ENCODE data around the gene RNASE8. TPM values are rescaled to one million over a fixed set of nuclear protein-coding genes. Genes with fewer than 3 reads are reported as not detected.

RNASE8 gene
- polyA plus RNA-seq, 3 donors from 2014 or later: not detected

DNA sequence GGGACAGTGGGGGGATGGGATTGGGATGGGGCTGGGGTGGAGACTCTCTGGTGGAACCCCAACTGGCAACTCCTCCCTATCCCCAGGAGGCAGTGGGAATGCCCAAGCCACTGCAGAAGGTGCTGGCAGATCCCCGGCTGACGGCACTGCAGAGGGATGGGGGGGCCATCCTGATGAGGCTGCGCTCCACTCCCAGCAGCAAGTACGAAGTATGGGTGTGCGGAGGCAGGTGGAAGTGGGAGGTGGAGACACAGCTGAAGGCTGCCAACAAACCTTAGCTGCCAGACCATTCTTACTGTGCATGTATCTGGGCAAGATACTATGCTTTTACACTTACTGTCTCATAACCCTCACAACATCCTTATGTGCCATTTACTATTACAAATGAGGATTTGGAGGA lies 20.7 kb downstream of the RNASE8 start:
- H3K4me1 Mint-ChIP-seq: no peaks in the 10 kb centered on the region
- peaks cover under 1 to 8% (median 3%) of the 10 kb centered on the region in 3 donors for H3K27me3 Mint-ChIP-seq (ENCODE audit: low read depth in 3 of 3)
- H3K36me3 Mint-ChIP-seq: no peaks in the 10 kb centered on the region
- DNase-seq: no peak
- no peak overlapping the region for H3K27ac Mint-ChIP-seq
- H3K4me3 Mint-ChIP-seq: no peak overlapping the region
- H3K9me3 Mint-ChIP-seq: no peaks in the 10 kb centered on the region

DNA sequence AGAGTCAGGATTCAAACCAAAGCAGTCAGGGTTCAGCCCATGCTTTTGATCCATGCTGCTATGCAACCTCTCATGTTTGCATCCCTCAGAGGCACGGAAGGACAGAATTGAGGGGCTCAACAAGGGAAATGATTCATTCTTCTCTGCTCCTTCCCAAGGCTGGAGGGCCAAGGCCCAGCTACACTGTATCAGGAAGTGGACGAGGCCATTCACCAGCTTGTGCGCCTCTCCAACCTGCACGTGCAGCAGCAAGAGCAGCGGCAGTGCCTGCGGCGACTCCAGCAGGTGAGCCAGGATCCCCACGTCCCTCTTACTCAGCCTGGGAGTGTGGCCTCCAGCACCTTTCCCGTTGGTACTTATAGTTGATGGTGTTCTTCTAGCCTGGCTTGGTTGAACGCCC lies 21.1 kb downstream of the RNASE8 start:
- Mint-ChIP-seq H3K27ac (no peak overlapping the region), H3K4me1 (no peaks in the 10 kb centered on the region), H3K36me3 (no peaks in the 10 kb centered on the region), H3K27me3 (ENCODE audit: low read depth in 3 of 3) (peaks cover 0 to 4% (median 2%) of the 10 kb centered on the region in 3 donors), H3K9me3 (no peaks in the 10 kb centered on the region), H3K4me3 (no peak overlapping the region)
- no peak for DNase-seq

DNA sequence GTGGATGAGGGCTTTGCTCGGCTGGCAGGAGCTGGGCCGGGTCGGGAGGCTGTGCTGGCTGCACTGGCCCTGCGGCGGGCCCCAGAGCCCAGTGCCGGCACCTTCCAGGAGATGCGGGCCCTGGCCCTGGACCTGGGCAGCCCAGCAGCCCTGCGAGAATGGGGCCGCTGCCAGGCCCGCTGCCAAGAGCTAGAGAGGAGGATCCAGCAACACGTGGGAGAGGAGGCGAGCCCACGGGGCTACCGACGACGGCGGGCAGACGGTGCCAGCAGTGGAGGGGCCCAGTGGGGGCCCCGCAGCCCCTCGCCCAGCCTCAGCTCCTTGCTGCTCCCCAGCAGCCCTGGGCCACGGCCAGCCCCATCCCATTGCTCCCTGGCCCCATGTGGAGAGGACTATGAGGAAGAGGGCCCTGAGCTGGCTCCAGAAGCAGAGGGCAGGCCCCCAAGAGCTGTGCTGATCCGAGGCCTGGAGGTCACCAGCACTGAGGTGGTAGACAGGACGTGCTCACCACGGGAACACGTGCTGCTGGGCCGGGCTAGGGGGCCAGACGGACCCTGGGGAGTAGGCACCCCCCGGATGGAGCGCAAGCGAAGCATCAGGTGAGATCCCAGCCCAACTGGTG lies 24.0 kb downstream of the RNASE8 start:
- no peaks in the 10 kb centered on the region for H3K36me3 Mint-ChIP-seq
- no peak for DNase-seq
- H3K27ac Mint-ChIP-seq: no peak overlapping the region
- H3K9me3 Mint-ChIP-seq: no peaks in the 10 kb centered on the region
- H3K27me3 Mint-ChIP-seq (ENCODE audit: low read depth in 3 of 3): peaks cover 3 to 9% (median 4%) of the 10 kb centered on the region in 3 donors
- H3K4me3 Mint-ChIP-seq: no peak overlapping the region
- H3K4me1 Mint-ChIP-seq: peaks cover 4 to 8% of the 10 kb centered on the region in 2 donors

DNA sequence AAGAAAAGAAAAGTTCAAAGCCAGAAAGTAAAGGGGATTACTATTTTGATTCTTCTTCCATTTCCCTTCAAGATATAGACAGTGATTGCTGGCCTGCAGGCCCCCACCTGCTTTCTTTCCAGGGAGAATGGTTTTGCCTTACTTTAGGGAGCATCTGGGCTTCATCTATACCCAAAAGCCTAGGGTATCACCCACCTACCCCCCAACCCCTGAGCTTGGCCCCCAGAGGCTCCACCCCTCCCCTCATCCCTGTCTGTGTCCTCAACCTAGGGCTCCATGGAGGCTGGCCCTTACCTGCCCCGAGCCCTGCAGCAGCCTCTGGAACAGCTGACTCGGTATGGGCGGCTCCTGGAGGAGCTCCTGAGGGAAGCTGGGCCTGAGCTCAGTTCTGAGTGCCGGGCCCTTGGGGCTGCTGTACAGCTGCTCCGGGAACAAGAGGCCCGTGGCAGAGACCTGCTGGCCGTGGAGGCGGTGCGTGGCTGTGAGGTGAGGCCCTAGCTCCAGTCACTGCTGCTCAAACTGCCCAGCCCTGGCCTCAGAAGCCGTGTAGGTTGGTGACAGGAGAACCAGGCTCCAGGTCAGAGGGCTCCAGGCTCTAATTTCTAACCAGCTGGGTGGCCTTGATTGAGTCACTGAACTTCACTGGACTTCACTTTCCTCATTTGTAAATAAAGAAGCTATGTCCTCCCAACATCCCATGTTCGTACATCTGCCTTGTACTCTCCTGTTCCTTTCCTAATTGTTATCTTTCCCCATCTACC lies 26.1 kb downstream of the RNASE8 start:
- Mint-ChIP-seq H3K9me3 (no peaks in the 10 kb centered on the region), H3K27me3 (ENCODE audit: low read depth in 3 of 3) (peaks cover 7 to 14% (median 7%) of the 10 kb centered on the region in 3 donors), H3K36me3 (no peaks in the 10 kb centered on the region), H3K4me3 (no peak overlapping the region), H3K4me1 (peaks cover 18 to 21% of the 10 kb centered on the region in 2 donors), H3K27ac (no peak overlapping the region)
- DNase-seq: no peak

DNA sequence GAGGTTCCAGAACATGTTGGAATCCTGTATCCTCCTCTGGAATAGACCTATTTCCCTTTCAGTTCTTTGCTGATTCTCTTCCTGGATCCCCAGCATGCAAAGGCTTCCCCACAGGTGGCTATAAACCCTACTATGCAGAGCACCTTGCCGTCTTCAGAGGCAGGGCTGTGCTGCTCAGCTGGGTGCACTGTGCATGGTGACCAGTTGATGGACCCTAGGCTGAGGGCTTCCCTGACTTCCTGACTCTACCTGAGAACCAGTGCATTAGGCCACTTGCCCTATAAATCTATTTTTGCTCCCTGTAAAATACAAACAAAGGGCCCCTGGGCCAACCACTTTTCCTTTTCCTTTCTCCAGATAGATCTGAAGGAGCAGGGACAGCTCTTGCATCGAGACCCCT lies 26.8 kb downstream of the RNASE8 start:
- DNase-seq: no peak
- H3K27me3 Mint-ChIP-seq (ENCODE audit: low read depth in 3 of 3): peaks cover 7 to 14% (median 7%) of the 10 kb centered on the region in 3 donors
- no peaks in the 10 kb centered on the region for H3K9me3 Mint-ChIP-seq
- H3K4me1 Mint-ChIP-seq: peaks cover 18 to 21% of the 10 kb centered on the region in 2 donors
- H3K4me3 Mint-ChIP-seq: no peak overlapping the region
- no peak overlapping the region for H3K27ac Mint-ChIP-seq
- H3K36me3 Mint-ChIP-seq: no peaks in the 10 kb centered on the region

DNA sequence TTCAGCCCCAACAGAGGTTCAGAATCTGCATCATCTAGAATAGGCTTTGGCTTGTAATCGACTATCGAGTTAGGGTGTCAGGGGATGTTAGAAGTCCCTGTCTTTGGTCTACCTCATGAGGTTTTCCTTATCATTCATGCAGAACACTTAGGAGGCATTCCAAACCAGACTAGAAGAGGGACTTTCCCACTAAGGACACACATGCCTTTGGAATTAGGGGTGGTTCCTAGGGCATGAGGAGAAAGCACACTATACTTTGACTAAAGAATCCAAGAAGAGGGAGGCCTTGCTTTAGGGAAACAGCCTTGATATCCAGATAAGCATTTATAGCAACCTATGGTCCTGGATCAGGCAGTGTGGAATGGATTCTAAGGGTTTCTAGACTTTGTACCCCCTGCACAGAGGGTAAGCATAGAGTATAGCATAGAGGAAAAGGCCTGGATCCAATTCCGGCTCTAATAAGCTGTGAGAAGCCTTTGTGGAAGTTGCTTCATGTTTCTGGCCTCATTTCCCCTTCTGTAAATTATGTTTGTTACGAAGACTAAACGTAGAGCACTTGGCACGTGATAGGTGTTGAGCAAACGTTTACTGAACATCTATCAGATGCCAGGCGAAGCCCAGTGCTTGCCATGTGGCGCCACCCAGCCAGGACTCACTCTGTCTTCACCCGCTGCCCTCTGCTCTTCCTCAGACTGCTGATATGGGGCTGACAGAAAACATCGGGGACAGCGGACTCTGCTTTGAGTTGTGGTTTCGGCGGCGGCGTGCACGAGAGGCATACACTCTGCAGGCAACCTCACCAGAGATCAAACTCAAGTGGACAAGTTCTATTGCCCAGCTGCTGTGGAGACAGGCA lies 27.6 kb downstream of the RNASE8 start:
- H3K27me3 Mint-ChIP-seq (ENCODE audit: low read depth in 3 of 3): peaks cover 7 to 14% (median 7%) of the 10 kb centered on the region in 3 donors
- H3K4me1 Mint-ChIP-seq: peaks cover 18 to 21% of the 10 kb centered on the region in 2 donors
- H3K36me3 Mint-ChIP-seq: no peaks in the 10 kb centered on the region
- DNase-seq: no peak
- H3K9me3 Mint-ChIP-seq: no peaks in the 10 kb centered on the region
- H3K27ac Mint-ChIP-seq: peak overlapping the region in 4 of 6 donors; percentile 25 to 71 (median 42)
- H3K4me3 Mint-ChIP-seq: no peak overlapping the region

DNA sequence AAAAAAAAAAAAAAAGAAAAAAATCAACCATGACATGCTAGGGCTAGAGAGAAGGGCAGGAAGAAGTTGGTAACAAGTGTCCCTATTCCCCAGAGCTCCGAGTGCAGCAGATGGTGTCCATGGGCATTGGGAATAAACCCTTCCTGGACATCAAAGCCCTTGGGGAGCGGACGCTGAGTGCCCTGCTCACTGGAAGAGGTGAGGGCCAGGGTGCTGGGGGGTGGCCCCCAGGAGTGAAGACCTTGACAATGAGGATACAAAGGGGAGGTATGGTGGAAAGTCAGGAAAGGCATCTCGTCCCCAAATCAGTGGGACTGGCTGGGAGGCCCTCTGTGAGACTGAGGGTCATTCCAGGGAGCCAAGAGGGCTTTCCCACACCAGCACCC lies 29.3 kb downstream of the RNASE8 start:
- Mint-ChIP-seq H3K36me3 (no peaks in the 10 kb centered on the region), H3K4me1 (peaks cover 18 to 23% of the 10 kb centered on the region in 2 donors), H3K27me3 (ENCODE audit: low read depth in 3 of 3) (peaks cover 3 to 13% (median 7%) of the 10 kb centered on the region in 3 donors), H3K9me3 (no peaks in the 10 kb centered on the region), H3K4me3 (peak overlapping the region in 1 of 5 donors; percentile 48), H3K27ac (peak overlapping the region in 5 of 6 donors; percentile 24 to 89 (median 79))
- no peak for DNase-seq

DNA sequence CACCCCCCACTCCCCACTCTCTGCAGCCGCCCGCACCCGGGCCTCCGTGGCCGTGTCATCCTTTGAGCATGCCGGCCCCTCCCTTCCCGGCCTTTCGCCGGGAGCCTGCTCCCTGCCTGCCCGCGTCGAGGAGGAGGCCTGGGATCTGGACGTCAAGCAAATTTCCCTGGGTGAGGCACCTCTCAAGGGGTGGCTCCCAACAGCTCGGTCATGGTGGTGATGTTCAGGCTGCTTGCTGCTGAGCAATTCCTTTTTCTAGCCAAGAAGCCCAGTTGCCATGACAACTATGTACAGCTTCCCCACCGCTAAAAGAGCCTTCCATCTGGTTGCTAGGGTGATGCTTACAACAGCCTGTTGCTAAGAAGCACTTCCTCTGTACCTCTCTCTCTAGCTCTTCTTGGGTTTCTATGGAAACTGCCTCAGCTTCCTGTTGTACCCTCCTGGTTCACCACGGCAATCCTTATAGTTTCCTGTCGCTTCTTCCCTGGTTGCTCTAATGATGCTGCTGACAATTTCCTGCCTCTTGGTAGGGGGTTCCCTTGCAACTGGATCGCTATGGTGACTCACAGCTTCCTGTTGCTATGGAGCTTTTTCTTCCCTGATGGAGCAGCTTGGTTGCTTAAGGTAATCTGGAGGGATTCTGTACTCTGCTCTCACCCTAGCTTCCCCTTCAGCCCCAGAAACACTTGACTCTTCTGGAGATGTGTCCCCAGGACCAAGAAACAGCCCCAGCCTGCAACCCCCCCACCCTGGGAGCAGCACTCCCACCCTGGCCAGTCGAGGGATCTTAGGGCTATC lies 29.9 kb downstream of the RNASE8 start:
- peaks cover 21 to 24% of the 10 kb centered on the region in 2 donors for H3K4me1 Mint-ChIP-seq
- H3K4me3 Mint-ChIP-seq: peak overlapping the region in 1 of 5 donors; percentile 9
- DNase-seq: peak; percentile 73 to 80 (median 73)
- H3K9me3 Mint-ChIP-seq: no peaks in the 10 kb centered on the region
- no peaks in the 10 kb centered on the region for H3K36me3 Mint-ChIP-seq
- peaks cover 3 to 13% (median 8%) of the 10 kb centered on the region in 3 donors for H3K27me3 Mint-ChIP-seq (ENCODE audit: low read depth in 3 of 3)
- H3K27ac Mint-ChIP-seq: peak overlapping the region; percentile 58 to 89 (median 80)

DNA sequence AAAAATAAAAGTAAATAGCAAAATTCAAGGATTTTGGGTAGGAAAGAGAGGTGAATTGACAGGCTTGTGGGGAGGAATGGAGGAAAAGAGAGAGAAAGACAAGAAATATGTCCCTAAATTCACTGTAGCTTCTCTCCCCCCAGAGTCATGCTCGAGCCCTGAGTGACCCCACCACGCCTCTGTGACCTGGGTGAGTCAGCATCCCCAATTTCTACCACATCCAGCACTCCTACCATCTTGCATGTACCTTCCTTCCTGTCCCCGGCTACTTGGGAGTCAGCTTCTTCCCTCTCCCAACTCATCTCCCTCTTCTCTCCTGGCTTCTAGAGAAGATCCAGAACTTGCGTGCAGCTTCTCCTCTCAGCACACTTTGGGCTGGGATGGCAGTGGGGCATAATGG lies 31.1 kb downstream of the RNASE8 start:
- Mint-ChIP-seq H3K4me1 (peaks cover 25 to 26% of the 10 kb centered on the region in 2 donors), H3K9me3 (no peaks in the 10 kb centered on the region), H3K36me3 (no peaks in the 10 kb centered on the region), H3K27ac (peak overlapping the region in 5 of 6 donors; percentile 9 to 80 (median 56)), H3K27me3 (ENCODE audit: low read depth in 3 of 3) (peaks cover 3 to 13% (median 8%) of the 10 kb centered on the region in 3 donors), H3K4me3 (no peak overlapping the region)
- DNase-seq: no peak

DNA sequence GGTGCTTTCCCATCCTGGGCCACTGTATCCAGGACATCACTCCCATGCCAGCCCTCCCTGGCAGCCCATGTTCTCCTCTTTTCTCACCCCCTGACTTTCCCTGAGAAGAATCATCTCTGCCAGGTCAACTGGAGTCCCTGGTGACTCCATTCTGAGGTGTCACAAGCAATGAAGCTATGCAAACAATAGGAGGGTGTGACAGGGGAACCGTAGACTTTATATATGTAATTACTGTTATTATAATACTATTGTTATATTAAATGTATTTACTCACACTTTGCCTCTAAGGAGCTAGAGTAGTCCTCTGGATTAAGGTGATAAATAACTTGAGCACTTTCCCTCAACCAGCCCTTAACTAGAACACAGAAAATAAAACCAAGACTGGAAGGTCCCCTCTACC lies 31.6 kb downstream of the RNASE8 start:
- peaks cover 25 to 26% of the 10 kb centered on the region in 2 donors for H3K4me1 Mint-ChIP-seq
- no peak overlapping the region for H3K4me3 Mint-ChIP-seq
- no peaks in the 10 kb centered on the region for H3K9me3 Mint-ChIP-seq
- peaks cover 3 to 12% (median 8%) of the 10 kb centered on the region in 3 donors for H3K27me3 Mint-ChIP-seq (ENCODE audit: low read depth in 3 of 3)
- peak overlapping the region in 5 of 6 donors; percentile 31 to 80 (median 46) for H3K27ac Mint-ChIP-seq
- no peaks in the 10 kb centered on the region for H3K36me3 Mint-ChIP-seq
- DNase-seq: no peak

DNA sequence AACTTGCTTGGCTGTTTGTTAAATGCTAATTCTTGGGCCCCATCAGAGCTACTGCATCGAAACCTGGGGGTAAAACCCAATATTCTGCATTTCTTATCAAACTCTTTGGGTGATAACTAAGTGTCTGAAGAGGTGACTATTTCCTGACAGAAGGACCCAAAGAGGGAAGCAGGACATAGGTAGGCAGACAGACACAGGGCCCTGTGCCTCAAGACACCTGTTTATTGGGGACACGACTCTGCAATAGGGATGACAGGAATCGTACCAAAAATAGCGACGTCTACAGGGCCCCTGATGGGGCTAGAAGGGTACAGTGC lies 32.2 kb downstream of the RNASE8 start:
- H3K27ac Mint-ChIP-seq: peak overlapping the region in 1 of 6 donors; percentile 80
- H3K9me3 Mint-ChIP-seq: no peaks in the 10 kb centered on the region
- H3K4me1 Mint-ChIP-seq: peaks cover 25 to 26% of the 10 kb centered on the region in 2 donors
- no peaks in the 10 kb centered on the region for H3K36me3 Mint-ChIP-seq
- no peak for DNase-seq
- H3K27me3 Mint-ChIP-seq (ENCODE audit: low read depth in 3 of 3): peaks cover 3 to 12% (median 8%) of the 10 kb centered on the region in 3 donors
- H3K4me3 Mint-ChIP-seq: no peak overlapping the region

DNA sequence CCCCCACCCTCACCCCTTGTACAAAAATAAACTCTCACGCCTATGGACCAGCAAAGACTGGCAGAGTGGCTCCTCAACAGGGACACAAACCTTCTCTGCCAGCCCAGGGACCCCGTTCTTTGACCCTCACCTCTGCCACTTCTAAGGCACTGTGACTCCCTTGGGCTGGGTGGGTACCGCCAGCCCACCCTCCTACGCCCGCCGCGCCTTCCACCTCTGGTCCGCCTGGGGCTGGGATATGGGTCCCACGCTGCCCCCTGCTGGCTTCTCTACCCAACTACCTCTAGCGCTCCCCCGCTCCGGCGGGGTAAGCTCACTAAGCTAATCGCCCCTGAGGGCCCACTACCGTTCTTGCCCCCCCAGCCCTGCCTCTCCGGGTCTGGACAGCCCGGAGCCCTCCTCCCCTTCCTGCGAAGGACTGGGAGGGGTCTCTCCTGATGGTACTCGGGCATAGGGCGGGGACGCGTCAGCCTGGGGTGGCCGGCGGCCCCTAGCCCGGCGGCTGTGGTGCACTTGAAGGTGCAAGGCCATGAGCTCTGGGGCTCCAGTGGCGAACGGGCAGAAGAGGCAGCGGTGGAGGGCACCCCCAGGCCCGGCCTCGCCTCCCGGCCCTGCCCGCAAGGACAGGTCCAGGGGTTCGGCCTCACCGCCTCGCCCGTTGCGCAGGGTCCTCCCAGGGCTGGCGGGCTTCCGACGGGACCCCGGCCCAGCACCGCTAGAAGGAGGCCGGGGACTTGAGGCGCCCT lies 32.7 kb downstream of the RNASE8 start:
- Mint-ChIP-seq H3K4me3 (no peak overlapping the region), H3K9me3 (no peaks in the 10 kb centered on the region), H3K27ac (no peak overlapping the region), H3K27me3 (ENCODE audit: low read depth in 3 of 3) (peaks cover 3 to 10% (median 8%) of the 10 kb centered on the region in 3 donors), H3K36me3 (no peaks in the 10 kb centered on the region), H3K4me1 (peaks cover 25 to 26% of the 10 kb centered on the region in 2 donors)
- DNase-seq: no peak
